WTC11 (cell line): ENCODE data around the gene SOCS2. TPM values are rescaled to one million over a fixed set of nuclear protein-coding genes. Genes with fewer than 3 reads are reported as not detected.
A peak's percentile ranks its signal among the peaks of the same experiment; 100 is the strongest.

Experiments used
- ATAC-seq: fragments of 200-7000 bp; cut with Tn5 transposase; 2 replicates; pipeline ENCODE4 v1.10.0; 2021; ENCODE audit warnings: mild to moderate bottlenecking, moderate library complexity
- CTCF ChIA-PET: fragments of 300-600 bp; sonication (Branson Sonifier 250); formaldehyde crosslinking; loops from one replicate; lab custom pipeline; 2021; ENCODE audit warnings: antibody characterized with exemption; lab: Charles Lee
- POLR2A ChIA-PET: fragments of 350-600 bp; sonication (Branson Sonifier 250); formaldehyde crosslinking; loops from one replicate; lab custom pipeline; 2021; ENCODE audit warnings: antibody characterized with exemption; lab: Charles Lee
- DNase-seq: peaks from one replicate; pipeline ENCODE4 v3.0.0; 2021; ENCODE audit warnings: low spot score
- H3K27ac Mint-ChIP-seq: 2 replicates; pipeline ENCODE4 v1.8.0; 2021; ENCODE audit warnings: mixed read lengths
- H3K27me3 Mint-ChIP-seq: 2 replicates; pipeline ENCODE4 v1.8.0; 2021; ENCODE audit warnings: low read depth, mild to moderate bottlenecking, moderate library complexity, mixed read lengths
- H3K36me3 Mint-ChIP-seq: 2 replicates; pipeline ENCODE4 v1.8.0; 2021; ENCODE audit warnings: mixed read lengths
- H3K4me1 Mint-ChIP-seq: 2 replicates; pipeline ENCODE4 v1.8.0; 2022; ENCODE audit warnings: mixed read lengths
- H3K4me3 Mint-ChIP-seq: 2 replicates; pipeline ENCODE4 v1.8.0; 2021; ENCODE audit warnings: mild to moderate bottlenecking, moderate library complexity, mixed read lengths
- H3K9me3 Mint-ChIP-seq: 2 replicates; pipeline ENCODE4 v1.8.0; 2021; ENCODE audit warnings: mixed read lengths
- KAT7 ChIP-seq: sonication (generic); formaldehyde crosslinking; IDR thresholded peaks from 2 replicates; pipeline ENCODE4 v1.8.1; 2023; ENCODE audit warnings: missing genetic modification reagents, mild to moderate bottlenecking, borderline replicate concordance
- RELA ChIP-seq: sonication (generic); formaldehyde crosslinking; IDR thresholded peaks from 2 replicates; pipeline ENCODE4 v1.8.1; 2022; ENCODE audit warnings: missing genetic modification reagents, mild to moderate bottlenecking, borderline replicate concordance
- SP1 ChIP-seq: sonication (generic); formaldehyde crosslinking; conservative IDR thresholded peaks from 2 replicates; pipeline ENCODE4 v1.8.1; 2022; ENCODE audit warnings: missing genetic modification reagents
- TEAD1 ChIP-seq: sonication (generic); formaldehyde crosslinking; IDR thresholded peaks from 2 replicates; pipeline ENCODE4 v1.8.0; 2022; ENCODE audit warnings: mild to moderate bottlenecking, missing genetic modification reagents
- TP53 ChIP-seq: sonication (generic); formaldehyde crosslinking; IDR thresholded peaks from 2 replicates; pipeline ENCODE4 v1.8.1; 2023; ENCODE audit warnings: mild to moderate bottlenecking, missing genetic modification reagents
- ZBTB21 ChIP-seq: sonication (generic); formaldehyde crosslinking; IDR thresholded peaks from 2 replicates; pipeline ENCODE4 v1.8.1; 2023; ENCODE audit warnings: mild to moderate bottlenecking, missing genetic modification reagents, borderline replicate concordance
- ZNF317 ChIP-seq: sonication (generic); formaldehyde crosslinking; IDR thresholded peaks from 2 replicates; pipeline ENCODE4 v1.8.1; 2023; ENCODE audit warnings: low read depth, mild to moderate bottlenecking, moderate library complexity, missing genetic modification reagents, borderline replicate concordance
- total RNA-seq: library from RNA; stranded (reverse); gene quantifications from 3 replicates; pipeline ENCODE4 v1.2.3, GENCODE V29; 2021
- TF ChIP-seq, protein P1 (sequence below): sonication (generic); formaldehyde crosslinking; IDR thresholded peaks from 2 replicates; pipeline ENCODE4 v1.8.1; 2023; ENCODE audit warnings: mild to moderate bottlenecking, missing genetic modification reagents, borderline replicate concordance
- TF ChIP-seq, protein P2 (sequence below): sonication (generic); formaldehyde crosslinking; IDR thresholded peaks from 2 replicates; pipeline ENCODE4 v1.8.1; 2023; ENCODE audit warnings: mild to moderate bottlenecking, missing genetic modification reagents, moderate library complexity
- TF ChIP-seq, protein P3 (sequence below): sonication (generic); formaldehyde crosslinking; IDR thresholded peaks from 2 replicates; pipeline ENCODE4 v1.8.1; 2023; ENCODE audit warnings: mild to moderate bottlenecking, moderate library complexity, missing genetic modification reagents
- TF ChIP-seq, protein P4 (sequence below): sonication (generic); formaldehyde crosslinking; IDR thresholded peaks from 2 replicates; pipeline ENCODE4 v1.8.0; 2022; ENCODE audit warnings: mild to moderate bottlenecking, missing genetic modification reagents
- TF ChIP-seq, protein P5 (sequence below): sonication (generic); formaldehyde crosslinking; IDR thresholded peaks from 2 replicates; pipeline ENCODE4 v1.8.0; 2023; ENCODE audit warnings: mild to moderate bottlenecking, missing genetic modification reagents

The SOCS2 gene
- total RNA-seq, 1 experiment from 2014 or later, result 44.4 TPM

DNA sequence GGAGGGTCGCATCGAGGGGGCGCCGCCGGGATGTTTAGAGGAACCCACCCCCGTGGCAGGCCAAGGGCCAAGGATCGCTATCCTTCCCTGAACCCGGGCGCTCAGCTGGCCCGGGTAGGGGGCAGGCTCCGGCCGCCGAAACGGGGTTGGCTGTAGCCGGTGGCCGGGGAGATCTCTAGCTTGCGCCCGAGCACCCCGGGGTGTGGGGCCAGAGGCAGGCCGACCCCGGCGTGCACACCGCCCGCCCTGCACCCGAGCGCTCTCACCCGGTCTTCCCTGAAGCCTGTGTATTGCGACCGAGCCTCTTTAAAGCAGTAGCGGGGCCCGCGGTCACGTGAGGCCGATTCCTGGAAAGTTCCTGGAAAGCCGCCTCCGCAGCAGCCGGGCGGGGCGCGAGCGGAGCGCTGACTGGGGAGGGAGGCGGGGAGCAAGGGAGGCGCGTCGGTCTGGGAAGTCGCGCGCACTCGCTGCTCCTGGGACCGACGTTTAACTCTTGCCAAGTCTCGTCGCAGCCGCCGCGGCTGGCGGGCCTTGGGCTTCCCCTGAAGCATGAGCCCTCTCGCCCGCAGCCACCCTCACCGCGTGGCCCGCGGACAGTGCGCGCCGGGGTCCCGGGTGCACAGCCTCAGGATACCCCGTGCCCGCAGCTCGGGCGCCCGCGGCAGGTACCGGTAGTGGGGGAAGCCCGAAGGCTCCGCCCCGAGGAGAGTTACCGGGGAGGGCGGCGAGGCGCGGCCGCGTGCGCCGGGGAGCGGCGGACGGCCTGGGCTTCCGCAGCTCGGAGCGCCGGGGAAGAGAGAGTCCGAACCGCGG is 1.7 kb upstream of the SOCS2 start (continued):
- TF ChIP-seq TEAD1 (CRISPR knock-in tag), result 0 out of 2 replicates have a peak, but pooled peaks have one; percentile 11
- TF ChIP-seq TP53 (CRISPR knock-in tag), result 0 out of 2 replicates have a peak, but pooled peaks have one; percentile 55
- TF ChIP-seq, protein P1, sequence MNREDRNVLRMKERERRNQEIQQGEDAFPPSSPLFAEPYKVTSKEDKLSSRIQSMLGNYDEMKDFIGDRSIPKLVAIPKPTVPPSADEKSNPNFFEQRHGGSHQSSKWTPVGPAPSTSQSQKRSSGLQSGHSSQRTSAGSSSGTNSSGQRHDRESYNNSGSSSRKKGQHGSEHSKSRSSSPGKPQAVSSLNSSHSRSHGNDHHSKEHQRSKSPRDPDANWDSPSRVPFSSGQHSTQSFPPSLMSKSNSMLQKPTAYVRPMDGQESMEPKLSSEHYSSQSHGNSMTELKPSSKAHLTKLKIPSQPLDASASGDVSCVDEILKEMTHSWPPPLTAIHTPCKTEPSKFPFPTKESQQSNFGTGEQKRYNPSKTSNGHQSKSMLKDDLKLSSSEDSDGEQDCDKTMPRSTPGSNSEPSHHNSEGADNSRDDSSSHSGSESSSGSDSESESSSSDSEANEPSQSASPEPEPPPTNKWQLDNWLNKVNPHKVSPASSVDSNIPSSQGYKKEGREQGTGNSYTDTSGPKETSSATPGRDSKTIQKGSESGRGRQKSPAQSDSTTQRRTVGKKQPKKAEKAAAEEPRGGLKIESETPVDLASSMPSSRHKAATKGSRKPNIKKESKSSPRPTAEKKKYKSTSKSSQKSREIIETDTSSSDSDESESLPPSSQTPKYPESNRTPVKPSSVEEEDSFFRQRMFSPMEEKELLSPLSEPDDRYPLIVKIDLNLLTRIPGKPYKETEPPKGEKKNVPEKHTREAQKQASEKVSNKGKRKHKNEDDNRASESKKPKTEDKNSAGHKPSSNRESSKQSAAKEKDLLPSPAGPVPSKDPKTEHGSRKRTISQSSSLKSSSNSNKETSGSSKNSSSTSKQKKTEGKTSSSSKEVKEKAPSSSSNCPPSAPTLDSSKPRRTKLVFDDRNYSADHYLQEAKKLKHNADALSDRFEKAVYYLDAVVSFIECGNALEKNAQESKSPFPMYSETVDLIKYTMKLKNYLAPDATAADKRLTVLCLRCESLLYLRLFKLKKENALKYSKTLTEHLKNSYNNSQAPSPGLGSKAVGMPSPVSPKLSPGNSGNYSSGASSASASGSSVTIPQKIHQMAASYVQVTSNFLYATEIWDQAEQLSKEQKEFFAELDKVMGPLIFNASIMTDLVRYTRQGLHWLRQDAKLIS (CRISPR knock-in tag), result 0 out of 2 replicates have a peak, but pooled peaks have one; percentile 20
- TF ChIP-seq RELA (CRISPR knock-in tag), result no peak
- TF ChIP-seq KAT7, result no peak; the same call in 1 of the 2 replicates
- TF ChIP-seq ZBTB21 (CRISPR knock-in tag), result no peak
- TF ChIP-seq, protein P2, sequence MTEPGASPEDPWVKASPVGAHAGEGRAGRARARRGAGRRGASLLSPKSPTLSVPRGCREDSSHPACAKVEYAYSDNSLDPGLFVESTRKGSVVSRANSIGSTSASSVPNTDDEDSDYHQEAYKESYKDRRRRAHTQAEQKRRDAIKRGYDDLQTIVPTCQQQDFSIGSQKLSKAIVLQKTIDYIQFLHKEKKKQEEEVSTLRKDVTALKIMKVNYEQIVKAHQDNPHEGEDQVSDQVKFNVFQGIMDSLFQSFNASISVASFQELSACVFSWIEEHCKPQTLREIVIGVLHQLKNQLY (CRISPR knock-in tag), result no peak

DNA sequence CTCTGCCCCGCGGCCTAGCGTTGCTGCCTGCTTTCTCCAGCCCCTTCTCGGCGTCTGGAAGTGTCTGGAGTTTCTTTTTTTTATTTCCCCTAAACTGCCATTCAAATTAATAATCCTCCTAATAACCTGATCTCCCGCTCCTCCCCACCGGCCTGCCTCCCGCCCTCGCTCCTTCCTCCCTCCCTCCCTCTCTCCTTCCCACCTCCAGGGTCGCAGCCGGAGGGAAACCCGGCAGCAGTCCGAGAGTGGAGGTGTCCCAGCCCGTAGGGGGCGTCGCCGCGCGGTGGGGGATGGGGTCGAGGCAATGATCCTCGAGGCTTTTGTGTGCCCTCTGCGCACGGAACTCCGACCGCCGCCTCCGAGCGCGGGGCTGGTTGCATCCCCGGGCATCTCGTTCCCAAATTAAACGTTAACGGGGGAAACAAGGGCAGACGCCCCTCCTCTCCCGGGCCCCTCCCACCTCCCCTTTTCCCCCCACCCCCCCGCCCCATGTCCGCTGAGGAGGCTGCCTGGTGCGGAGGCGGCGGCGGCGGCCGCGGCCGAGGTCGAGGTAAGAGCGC is 1.0 kb upstream of the SOCS2 start:
- Mint-ChIP-seq H3K36me3 (peaks cover 21% of the 10 kb centered on the region), H3K9me3 (no peaks in the 10 kb centered on the region), H3K4me3 (peak overlapping the region; percentile 85), H3K27ac (0 out of 2 replicates have a peak overlapping the region, but pooled peaks have one; percentile 32), H3K27me3 (peaks cover 31% of the 10 kb centered on the region), H3K4me1 (peaks cover 25% of the 10 kb centered on the region)
- peak; percentile 51 for ATAC-seq
- 0 out of 2 replicates have a peak, but pooled peaks have one; percentile 39 for TF ChIP-seq SP1 (CRISPR knock-in tag)
- TF ChIP-seq, protein P3, sequence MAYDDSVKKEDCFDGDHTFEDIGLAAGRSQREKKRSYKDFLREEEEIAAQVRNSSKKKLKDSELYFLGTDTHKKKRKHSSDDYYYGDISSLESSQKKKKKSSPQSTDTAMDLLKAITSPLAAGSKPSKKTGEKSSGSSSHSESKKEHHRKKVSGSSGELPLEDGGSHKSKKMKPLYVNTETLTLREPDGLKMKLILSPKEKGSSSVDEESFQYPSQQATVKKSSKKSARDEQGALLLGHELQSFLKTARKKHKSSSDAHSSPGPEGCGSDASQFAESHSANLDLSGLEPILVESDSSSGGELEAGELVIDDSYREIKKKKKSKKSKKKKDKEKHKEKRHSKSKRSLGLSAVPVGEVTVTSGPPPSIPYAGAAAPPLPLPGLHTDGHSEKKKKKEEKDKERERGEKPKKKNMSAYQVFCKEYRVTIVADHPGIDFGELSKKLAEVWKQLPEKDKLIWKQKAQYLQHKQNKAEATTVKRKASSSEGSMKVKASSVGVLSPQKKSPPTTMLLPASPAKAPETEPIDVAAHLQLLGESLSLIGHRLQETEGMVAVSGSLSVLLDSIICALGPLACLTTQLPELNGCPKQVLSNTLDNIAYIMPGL (CRISPR knock-in tag), result peak; percentile 42
- TF ChIP-seq, protein P4, sequence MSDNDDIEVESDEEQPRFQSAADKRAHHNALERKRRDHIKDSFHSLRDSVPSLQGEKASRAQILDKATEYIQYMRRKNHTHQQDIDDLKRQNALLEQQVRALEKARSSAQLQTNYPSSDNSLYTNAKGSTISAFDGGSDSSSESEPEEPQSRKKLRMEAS (CRISPR knock-in tag), result peak; percentile 14; the same call in 1 of the 2 replicates
- TF ChIP-seq ZNF317 (CRISPR knock-in tag), result no peak
- TF ChIP-seq, protein P1 (CRISPR knock-in tag), result no peak
- no peak for TF ChIP-seq RELA (CRISPR knock-in tag)
- TF ChIP-seq, protein P5, sequence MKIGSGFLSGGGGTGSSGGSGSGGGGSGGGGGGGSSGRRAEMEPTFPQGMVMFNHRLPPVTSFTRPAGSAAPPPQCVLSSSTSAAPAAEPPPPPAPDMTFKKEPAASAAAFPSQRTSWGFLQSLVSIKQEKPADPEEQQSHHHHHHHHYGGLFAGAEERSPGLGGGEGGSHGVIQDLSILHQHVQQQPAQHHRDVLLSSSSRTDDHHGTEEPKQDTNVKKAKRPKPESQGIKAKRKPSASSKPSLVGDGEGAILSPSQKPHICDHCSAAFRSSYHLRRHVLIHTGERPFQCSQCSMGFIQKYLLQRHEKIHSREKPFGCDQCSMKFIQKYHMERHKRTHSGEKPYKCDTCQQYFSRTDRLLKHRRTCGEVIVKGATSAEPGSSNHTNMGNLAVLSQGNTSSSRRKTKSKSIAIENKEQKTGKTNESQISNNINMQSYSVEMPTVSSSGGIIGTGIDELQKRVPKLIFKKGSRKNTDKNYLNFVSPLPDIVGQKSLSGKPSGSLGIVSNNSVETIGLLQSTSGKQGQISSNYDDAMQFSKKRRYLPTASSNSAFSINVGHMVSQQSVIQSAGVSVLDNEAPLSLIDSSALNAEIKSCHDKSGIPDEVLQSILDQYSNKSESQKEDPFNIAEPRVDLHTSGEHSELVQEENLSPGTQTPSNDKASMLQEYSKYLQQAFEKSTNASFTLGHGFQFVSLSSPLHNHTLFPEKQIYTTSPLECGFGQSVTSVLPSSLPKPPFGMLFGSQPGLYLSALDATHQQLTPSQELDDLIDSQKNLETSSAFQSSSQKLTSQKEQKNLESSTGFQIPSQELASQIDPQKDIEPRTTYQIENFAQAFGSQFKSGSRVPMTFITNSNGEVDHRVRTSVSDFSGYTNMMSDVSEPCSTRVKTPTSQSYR, result peak; percentile 94; the same call in 1 of the 2 replicates
- DNase-seq, result peak; percentile 88
- CTCF ChIA-PET, result interaction anchor here (1.4 to 5.2 kb wide), 3 partner anchors 112 to 530 kb away, joined by 5 to 40 read pairs (median 7); no protein-coding TSS in a partner anchor
- POLR2A ChIA-PET, result interaction anchor here (0.8 to 1.6 kb wide), 3 partner anchors 129 to 504 kb away, joined by 3 to 8 read pairs (median 3); partner anchors contain the start of gene UBE2N
